Activated CD8-positive, alpha-beta memory T cell treated with anti-CD3 and anti-CD28 coated beads, Interleukin-2, amount 50 U/mL, for 1 hour (primary cell): ENCODE data around the gene GLS.
"Not testable (repeated sequence)": the region's sequence is repeated elsewhere in the genome, so short reads cannot be mapped to it uniquely, and the experiment has no call there.

Experiments
- DNase-seq: peaks from one replicate; pipeline ENCODE4 v3.0.0-alpha.2; 2020; ENCODE audit errors: extremely low read depth

Gene GLS

GRCh38 chr2:190856985-190857384 is 23.6 kb upstream of the GLS start:
- DNase-seq, result no peak

GRCh38 chr2:190858817-190859216 is 21.8 kb upstream of the GLS start:
- DNase-seq, result no peak

GRCh38 chr2:190859347-190860297 is 21.0 kb upstream of the GLS start:
- no peak for DNase-seq

GRCh38 chr2:190860985-190861680 is 19.5 kb upstream of the GLS start:
- DNase-seq, result no peak

GRCh38 chr2:190862128-190862527 is 18.5 kb upstream of the GLS start:
- DNase-seq, result not testable (repeated sequence)

GRCh38 chr2:190862571-190862991 is 18.0 kb upstream of the GLS start:
- DNase-seq, result no peak

GRCh38 chr2:190863946-190864345 is 16.7 kb upstream of the GLS start:
- no peak for DNase-seq

GRCh38 chr2:190864375-190864774 is 16.2 kb upstream of the GLS start:
- no peak for DNase-seq

- DNase-seq, result no peak
These were observed 13.4 kb upstream of the GLS start for GRCh38 chr2:190867212-190867611.

GRCh38 chr2:190867832-190868231 is 12.8 kb upstream of the GLS start:
- no peak for DNase-seq

GRCh38 chr2:190869721-190870120 is 10.9 kb upstream of the GLS start:
- DNase-seq, result no peak

GRCh38 chr2:190873451-190873850 is 7.2 kb upstream of the GLS start:
- DNase-seq, result not testable (repeated sequence)

GRCh38 chr2:190875891-190876290 is 4.7 kb upstream of the GLS start:
- no peak for DNase-seq

- DNase-seq, result no peak
These were observed 4.0 kb upstream of the GLS start for GRCh38 chr2:190876631-190877030.

GRCh38 chr2:190877436-190877835 is 3.2 kb upstream of the GLS start:
- DNase-seq, result no peak

GRCh38 chr2:190879474-190880377 is 895 bp upstream of the GLS start:
- no peak for DNase-seq

- no peak for DNase-seq
These were observed 520 bp downstream of the GLS start for GRCh38 chr2:190881084-190881597.

- DNase-seq, result peak; percentile 50
These were observed 1.2 kb downstream of the GLS start for GRCh38 chr2:190881598-190882410.

- DNase-seq, result no peak
These were observed 1.8 kb downstream of the GLS start for GRCh38 chr2:190882411-190882766.

GRCh38 chr2:190882856-190883582 is 2.4 kb downstream of the GLS start:
- no peak for DNase-seq
